ENCODE results near the gene RFX4. TPM values are rescaled to one million over a fixed set of nuclear protein-coding genes. Genes with fewer than 3 reads are reported as not detected.

Gene RFX4
- total RNA-seq, 2 donors from 2014 or later: 10.6 TPM; not detected in 1

- Histone ChIP-seq H3K27me3 (replicated peaks; ENCODE audit: insufficient read depth) (no peaks in the 10 kb centered on the region), H3K36me3 (no peaks in the 10 kb centered on the region), H3K27ac (no peak overlapping the region), H3K4me1 (replicated peaks) (no peaks in the 10 kb centered on the region), H3K9me3 (no peaks in the 10 kb centered on the region), H3K4me3 (no peak overlapping the region)
- intact Hi-C loops (cut with DNase I): no loop called here
- WGBS: 86% methylated on average over 4 of the region's 4 CpGs
- TF ChIP-seq POLR2A (IDR thresholded peaks at IDR 0.05): no peak
- no peak for TF ChIP-seq POLR2AphosphoS5 (IDR thresholded peaks at IDR 0.05)
- no peak for TF ChIP-seq CTCF (IDR thresholded peaks at IDR 0.05)
- no peak for DNase-seq (ENCODE audit: low spot score)
Observed at GRCh38 chr12:106715582-106715981, 132.8 kb downstream of the RFX4 start.

GRCh38 chr12:106717673-106718072, 134.9 kb downstream of the RFX4 start:
- no peaks in the 10 kb centered on the region for H3K27me3 ChIP-seq (replicated peaks; ENCODE audit: insufficient read depth)
- intact Hi-C loops (cut with DNase I): no loop called here
- WGBS: 95% methylated on average over 2 of the region's 2 CpGs
- no peaks in the 10 kb centered on the region for H3K9me3 ChIP-seq
- H3K4me1 ChIP-seq (replicated peaks): no peaks in the 10 kb centered on the region
- no peak for TF ChIP-seq POLR2A (IDR thresholded peaks at IDR 0.05)
- no peak for TF ChIP-seq POLR2AphosphoS5 (IDR thresholded peaks at IDR 0.05)
- no peak for TF ChIP-seq CTCF (IDR thresholded peaks at IDR 0.05)
- H3K27ac ChIP-seq: no peak overlapping the region
- DNase-seq (ENCODE audit: low spot score): no peak
- H3K36me3 ChIP-seq: no peaks in the 10 kb centered on the region
- H3K4me3 ChIP-seq: no peak overlapping the region

GRCh38 chr12:106719879-106720278, 137.1 kb downstream of the RFX4 start:
- Histone ChIP-seq H3K4me3 (no peak overlapping the region), H3K36me3 (no peaks in the 10 kb centered on the region), H3K4me1 (replicated peaks) (no peaks in the 10 kb centered on the region), H3K9me3 (no peaks in the 10 kb centered on the region), H3K27ac (no peak overlapping the region), H3K27me3 (replicated peaks; ENCODE audit: insufficient read depth) (no peaks in the 10 kb centered on the region)
- WGBS: 86% methylated on average over 6 of the region's 6 CpGs
- DNase-seq (ENCODE audit: low spot score): no peak
- intact Hi-C loops (cut with DNase I): no loop called here
- TF ChIP-seq POLR2AphosphoS5 (IDR thresholded peaks at IDR 0.05) (no peak), POLR2A (IDR thresholded peaks at IDR 0.05) (no peak), CTCF (IDR thresholded peaks at IDR 0.05) (no peak)

- H3K36me3 ChIP-seq: no peaks in the 10 kb centered on the region
Observed at GRCh38 chr12:106720696-106721095, 137.9 kb downstream of the RFX4 start.

More at GRCh38 chr12:106720696-106721095, 137.9 kb downstream of the RFX4 start:
- Histone ChIP-seq H3K4me1 (replicated peaks) (no peaks in the 10 kb centered on the region), H3K9me3 (no peaks in the 10 kb centered on the region), H3K4me3 (no peak overlapping the region), H3K27ac (no peak overlapping the region), H3K27me3 (replicated peaks; ENCODE audit: insufficient read depth) (no peaks in the 10 kb centered on the region)
- WGBS: 82% methylated on average over 6 of the region's 6 CpGs
- intact Hi-C loops (cut with DNase I): no loop called here
- TF ChIP-seq POLR2A (IDR thresholded peaks at IDR 0.05) (no peak), CTCF (IDR thresholded peaks at IDR 0.05) (no peak), POLR2AphosphoS5 (IDR thresholded peaks at IDR 0.05) (no peak)
- DNase-seq (ENCODE audit: low spot score): no peak
